Activated naive CD4-positive, alpha-beta T cell treated with anti-CD3 and anti-CD28 coated beads, Interleukin-2, amount 50 U/mL, for 16 hours (primary cell): Measurements from ENCODE around the gene ADORA2B.

Experiments used
- DNase-seq: peaks from one replicate; pipeline ENCODE4 v3.0.0-alpha.2; 2020

Gene ADORA2B

GRCh38 chr17:15999141-15999973 is 54.4 kb downstream of the ADORA2B start, which contains the start of the genes TTC19 and ZSWIM7:
Gene TTC19, plus strand, starts transcription at chr17:15999824. Its CDS starts 25 bp downstream, at chr17:15999849.
Gene ZSWIM7, minus strand, starts transcription at chr17:15999704. Its CDS starts 110 bp downstream, at chr17:15999594.
- DNase-seq, result peak; percentile 90

- no peak for DNase-seq
Measured at GRCh38 chr17:15999974-16000827, 55.3 kb downstream of the ADORA2B start.

GRCh38 chr17:16001226-16001897 is 56.4 kb downstream of the ADORA2B start:
- no peak for DNase-seq

- DNase-seq, result no peak
Measured at GRCh38 chr17:16002708-16003260, 57.9 kb downstream of the ADORA2B start.

- DNase-seq, result no peak
Measured at GRCh38 chr17:16003841-16004240, 58.9 kb downstream of the ADORA2B start.

- DNase-seq, result no peak
Measured at GRCh38 chr17:16005636-16006035, 60.7 kb downstream of the ADORA2B start.

GRCh38 chr17:16007439-16007838 is 62.5 kb downstream of the ADORA2B start:
- DNase-seq, result no peak

GRCh38 chr17:16013943-16014407 is 69.0 kb downstream of the ADORA2B start:
- DNase-seq, result no peak

GRCh38 chr17:16019347-16019746 is 74.4 kb downstream of the ADORA2B start:
- DNase-seq, result no peak

GRCh38 chr17:16023881-16024280 is 79.0 kb downstream of the ADORA2B start:
- DNase-seq, result no peak

GRCh38 chr17:16025202-16025601 is 80.3 kb downstream of the ADORA2B start:
- DNase-seq, result no peak
